ENCODE data around the gene CSMD2.

DNA sequence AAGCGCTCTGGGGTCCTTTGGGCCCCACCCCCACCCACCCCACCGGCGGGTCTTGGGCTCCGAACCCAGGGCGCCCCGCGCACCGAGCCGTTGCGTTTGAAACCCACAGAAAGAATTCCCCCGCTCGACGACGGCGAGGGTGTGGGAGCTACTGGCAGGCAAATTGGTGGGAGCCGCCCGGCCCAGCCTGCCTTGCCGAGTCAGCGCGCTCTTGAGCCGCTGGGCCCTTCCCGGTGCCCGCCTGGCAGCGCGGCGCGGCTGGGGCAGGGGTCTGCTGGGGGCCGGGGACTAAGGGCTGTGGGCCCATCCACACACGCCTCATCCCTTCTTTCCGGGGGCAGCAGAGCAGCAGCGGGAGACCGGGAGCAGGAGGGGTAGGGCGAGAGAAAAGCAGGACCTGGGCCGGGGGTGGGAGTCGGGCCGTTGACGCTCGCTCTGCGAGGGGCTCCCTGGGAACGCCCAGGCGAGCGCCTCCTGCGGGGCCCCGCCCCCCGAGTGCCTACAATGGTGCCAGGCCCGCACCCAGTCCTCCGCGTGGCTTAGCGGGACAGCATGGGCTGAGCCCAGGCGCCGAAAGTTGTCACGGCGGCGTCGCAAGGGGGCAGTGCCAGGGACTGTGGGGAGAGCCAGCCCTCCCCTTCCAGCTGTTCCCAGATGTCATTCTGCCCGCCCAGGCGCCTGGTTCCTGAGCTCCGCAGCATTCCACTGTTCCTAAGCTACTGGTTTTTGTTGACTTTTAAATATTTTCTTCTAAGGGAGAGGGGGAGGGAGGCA, 12.0 kb upstream of the CSMD2 start, which contains the start of gene C1orf94:
- TF ChIP-seq, protein P1, sequence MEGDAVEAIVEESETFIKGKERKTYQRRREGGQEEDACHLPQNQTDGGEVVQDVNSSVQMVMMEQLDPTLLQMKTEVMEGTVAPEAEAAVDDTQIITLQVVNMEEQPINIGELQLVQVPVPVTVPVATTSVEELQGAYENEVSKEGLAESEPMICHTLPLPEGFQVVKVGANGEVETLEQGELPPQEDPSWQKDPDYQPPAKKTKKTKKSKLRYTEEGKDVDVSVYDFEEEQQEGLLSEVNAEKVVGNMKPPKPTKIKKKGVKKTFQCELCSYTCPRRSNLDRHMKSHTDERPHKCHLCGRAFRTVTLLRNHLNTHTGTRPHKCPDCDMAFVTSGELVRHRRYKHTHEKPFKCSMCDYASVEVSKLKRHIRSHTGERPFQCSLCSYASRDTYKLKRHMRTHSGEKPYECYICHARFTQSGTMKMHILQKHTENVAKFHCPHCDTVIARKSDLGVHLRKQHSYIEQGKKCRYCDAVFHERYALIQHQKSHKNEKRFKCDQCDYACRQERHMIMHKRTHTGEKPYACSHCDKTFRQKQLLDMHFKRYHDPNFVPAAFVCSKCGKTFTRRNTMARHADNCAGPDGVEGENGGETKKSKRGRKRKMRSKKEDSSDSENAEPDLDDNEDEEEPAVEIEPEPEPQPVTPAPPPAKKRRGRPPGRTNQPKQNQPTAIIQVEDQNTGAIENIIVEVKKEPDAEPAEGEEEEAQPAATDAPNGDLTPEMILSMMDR (IDR thresholded peaks at IDR 0.05; ENCODE audit: insufficient read depth, low read length, poor library complexity, severe bottlenecking), result no peak
- TF ChIP-seq EZH2phosphoT487 (conservative IDR thresholded peaks at IDR 0.05; ENCODE audit: low read length), result no peak
